Nephron progenitor cell (in vitro differentiated cells): ENCODE measurements around the gene AMACR.

Experiments
- DNase-seq: peaks from one replicate; pipeline ENCODE4 v3.0.0; 2021
- H3K27ac Mint-ChIP-seq: 2 replicates; pipeline ENCODE4 v1.8.0; 2021; ENCODE audit warnings: mild to moderate bottlenecking, moderate library complexity, mixed read lengths
- H3K27me3 Mint-ChIP-seq: 2 replicates; pipeline ENCODE4 v1.8.0; 2021; ENCODE audit warnings: mild to moderate bottlenecking, low read depth, mixed read lengths; ENCODE audit not compliant: poor library complexity
- H3K36me3 Mint-ChIP-seq: 2 replicates; pipeline ENCODE4 v1.8.0; 2021; ENCODE audit warnings: low read depth, mixed read lengths
- H3K4me1 Mint-ChIP-seq: 2 replicates; pipeline ENCODE4 v1.8.0; 2021; ENCODE audit warnings: mixed read lengths
- H3K4me3 Mint-ChIP-seq: 2 replicates; pipeline ENCODE4 v1.8.0; 2021; ENCODE audit warnings: mild to moderate bottlenecking, moderate library complexity, mixed read lengths
- H3K9me3 Mint-ChIP-seq: 2 replicates; pipeline ENCODE4 v1.8.0; 2021; ENCODE audit warnings: mild to moderate bottlenecking, moderate library complexity, mixed read lengths
- CTCF ChIP-seq: fragments of 200-600 bp; sonication (generic); IDR thresholded peaks from 2 replicates; pipeline ENCODE4 v1.5.0; 2021; ENCODE audit warnings: antibody characterized with exemption

AMACR gene

GRCh38 chr5:34009610-34010009 lies 1.8 kb upstream of the AMACR start:
- no peaks in the 10 kb centered on the region for H3K27me3 Mint-ChIP-seq
- DNase-seq, result no peak
- TF ChIP-seq CTCF, result no peak
- peak overlapping the region; percentile 89 for H3K4me3 Mint-ChIP-seq
- peaks cover 9% of the 10 kb centered on the region for H3K9me3 Mint-ChIP-seq
- peaks cover 52% of the 10 kb centered on the region for H3K4me1 Mint-ChIP-seq
- H3K36me3 Mint-ChIP-seq, result peaks cover 21% of the 10 kb centered on the region
- H3K27ac Mint-ChIP-seq, result no peak overlapping the region

- no peak for TF ChIP-seq CTCF
- H3K4me1 Mint-ChIP-seq, result peaks cover 59% of the 10 kb centered on the region
- no peaks in the 10 kb centered on the region for H3K27me3 Mint-ChIP-seq
- no peak for DNase-seq
- peaks cover 26% of the 10 kb centered on the region for H3K36me3 Mint-ChIP-seq
- H3K4me3 Mint-ChIP-seq, result peak overlapping the region; percentile 89
- peak overlapping the region; percentile 98 for H3K27ac Mint-ChIP-seq
- peaks cover 7% of the 10 kb centered on the region for H3K9me3 Mint-ChIP-seq
Measured at GRCh38 chr5:34008802-34009201, 952 bp upstream of the AMACR start.

- no peak for DNase-seq
- Mint-ChIP-seq H3K4me3 (peak overlapping the region; percentile 89), H3K9me3 (no peaks in the 10 kb centered on the region), H3K27me3 (peaks cover 2% of the 10 kb centered on the region), H3K27ac (peak overlapping the region; percentile 93), H3K4me1 (peaks cover 75% of the 10 kb centered on the region), H3K36me3 (peaks cover 34% of the 10 kb centered on the region)
- TF ChIP-seq CTCF, result no peak
Measured at GRCh38 chr5:34007201-34007620, 639 bp downstream of the AMACR start.

- no peak for DNase-seq
- Mint-ChIP-seq H3K9me3 (no peaks in the 10 kb centered on the region), H3K4me1 (peaks cover 87% of the 10 kb centered on the region), H3K4me3 (peak overlapping the region; percentile 89), H3K36me3 (peaks cover 34% of the 10 kb centered on the region), H3K27me3 (peaks cover 2% of the 10 kb centered on the region), H3K27ac (no peak overlapping the region)
- no peak for TF ChIP-seq CTCF
Measured at GRCh38 chr5:34005681-34006080, 2.2 kb downstream of the AMACR start.

GRCh38 chr5:34005211-34005610 lies 2.6 kb downstream of the AMACR start:
- no peaks in the 10 kb centered on the region for H3K9me3 Mint-ChIP-seq
- no peak for TF ChIP-seq CTCF
- no peak for DNase-seq
- no peak overlapping the region for H3K27ac Mint-ChIP-seq
- H3K4me3 Mint-ChIP-seq, result no peak overlapping the region
- H3K4me1 Mint-ChIP-seq, result peaks cover 87% of the 10 kb centered on the region
- H3K27me3 Mint-ChIP-seq, result peaks cover 2% of the 10 kb centered on the region
- H3K36me3 Mint-ChIP-seq, result peaks cover 34% of the 10 kb centered on the region

GRCh38 chr5:34003941-34004340 lies 3.9 kb downstream of the AMACR start:
- peaks cover 2% of the 10 kb centered on the region for H3K27me3 Mint-ChIP-seq
- H3K9me3 Mint-ChIP-seq, result no peaks in the 10 kb centered on the region
- no peak overlapping the region for H3K27ac Mint-ChIP-seq
- peaks cover 38% of the 10 kb centered on the region for H3K36me3 Mint-ChIP-seq
- no peak overlapping the region for H3K4me3 Mint-ChIP-seq
- peaks cover 79% of the 10 kb centered on the region for H3K4me1 Mint-ChIP-seq
- no peak for DNase-seq
- TF ChIP-seq CTCF, result no peak
